GM23338 (cell line): Measurements from ENCODE around the gene PRSS21. TPM values are rescaled to one million over a fixed set of nuclear protein-coding genes. Genes with fewer than 3 reads are reported as not detected.
A peak's percentile ranks its signal among the peaks of the same experiment; 100 is the strongest.

Experiments used
- ATAC-seq: fragments of 200-7000 bp; cut with Tn5 transposase; 3 replicates; pipeline ENCODE4 v1.9.1; 2020
- DNase-seq: peaks from one replicate; pipeline ENCODE4 v3.0.0-alpha.2; 2015; ENCODE audit warnings: low spot score
- H2AFZ ChIP-seq: fragments of 200-600 bp; sonication (generic); 2 replicates; pipeline ENCODE4 v1.8.0; 2016; ENCODE audit warnings: antibody characterized with exemption, mild to moderate bottlenecking, moderate library complexity
- H3F3A ChIP-seq: fragments of 200-600 bp; sonication (generic); replicated peaks from 2 replicates; pipeline ENCODE4 v1.8.0; 2017; ENCODE audit warnings: antibody characterized with exemption, mixed run types, low read depth
- H3K27ac ChIP-seq: fragments of 200-600 bp; sonication (generic); 2 replicates; pipeline ENCODE4 v1.6.1; 2016; ENCODE audit warnings: low read depth
- H3K27me3 ChIP-seq: fragments of 200-600 bp; sonication (generic); 2 replicates; pipeline ENCODE4 v1.8.0; 2016; ENCODE audit warnings: mild to moderate bottlenecking, mixed run types, moderate library complexity; ENCODE audit not compliant: insufficient read depth
- H3K36me3 ChIP-seq: fragments of 200-600 bp; sonication (generic); 2 replicates; pipeline ENCODE4 v1.8.0; 2016; ENCODE audit warnings: mild to moderate bottlenecking; ENCODE audit not compliant: insufficient read depth
- H3K4me1 ChIP-seq: fragments of 200-600 bp; sonication (generic); 2 replicates; pipeline ENCODE4 v1.8.0; 2016; ENCODE audit warnings: mild to moderate bottlenecking, moderate library complexity; ENCODE audit not compliant: insufficient read depth
- H3K4me2 ChIP-seq: fragments of 200-600 bp; sonication (generic); 2 replicates; pipeline ENCODE4 v1.7.1; 2017; ENCODE audit warnings: mixed run types
- H3K4me3 ChIP-seq: fragments of 200-600 bp; sonication (generic); 2 replicates; pipeline ENCODE4 v1.6.1; 2016; ENCODE audit warnings: mixed run types
- H3K79me2 ChIP-seq: fragments of 200-600 bp; sonication (generic); replicated peaks from 2 replicates; pipeline ENCODE4 v1.8.0; 2017; ENCODE audit warnings: mild to moderate bottlenecking; ENCODE audit not compliant: insufficient read depth
- H3K9me2 ChIP-seq: fragments of 200-600 bp; sonication (generic); 2 replicates; pipeline ENCODE4 v1.8.0; 2017; ENCODE audit not compliant: insufficient read depth
- H4K20me1 ChIP-seq: fragments of 200-600 bp; sonication (generic); replicated peaks from 2 replicates; pipeline ENCODE4 v1.8.0; 2017; ENCODE audit warnings: mild to moderate bottlenecking; ENCODE audit not compliant: insufficient read depth
- H3K27ac Mint-ChIP-seq: 2 replicates; pipeline ENCODE4 v1.8.0; 2020; ENCODE audit warnings: inconsistent platforms, mild to moderate bottlenecking, moderate library complexity, mixed read lengths
- H3K27me3 Mint-ChIP-seq: 3 replicates; pipeline ENCODE4 v1.8.0; 2022; ENCODE audit warnings: low read depth, mild to moderate bottlenecking, moderate library complexity, mixed read lengths, inconsistent platforms; ENCODE audit not compliant: insufficient read depth, poor library complexity
- H3K36me3 Mint-ChIP-seq: 3 replicates; pipeline ENCODE4 v1.8.0; 2021; ENCODE audit warnings: low read depth, mild to moderate bottlenecking, inconsistent platforms, moderate library complexity, mixed read lengths
- H3K4me1 Mint-ChIP-seq: 3 replicates; pipeline ENCODE4 v1.8.0; 2020; ENCODE audit warnings: mild to moderate bottlenecking, inconsistent platforms, mixed read lengths
- H3K4me3 Mint-ChIP-seq: 3 replicates; pipeline ENCODE4 v1.8.0; 2021; ENCODE audit warnings: moderate library complexity, mild to moderate bottlenecking, inconsistent platforms, mixed read lengths
- H3K9me3 Mint-ChIP-seq: 3 replicates; pipeline ENCODE4 v1.8.0; 2020; ENCODE audit warnings: moderate library complexity, mild to moderate bottlenecking, inconsistent platforms, mixed read lengths
- JUNB ChIP-seq: IDR thresholded peaks from one replicate; pipeline ENCODE4 v1.6.1; 2016; ENCODE audit warnings: antibody characterized with exemption; ENCODE audit not compliant: unreplicated experiment
- NANOG ChIP-seq: IDR thresholded peaks from 2 replicates; pipeline ENCODE4 v1.6.1; 2016; ENCODE audit warnings: antibody characterized with exemption, borderline replicate concordance
- POLR2AphosphoS5 ChIP-seq: IDR thresholded peaks from 2 replicates; pipeline ENCODE4 v1.6.1; 2016; ENCODE audit warnings: antibody characterized with exemption, low read depth
- ZNF331 ChIP-seq: fragments of 250-450 bp; sonication (Bioruptor Pico); IDR thresholded peaks from 2 replicates; pipeline ENCODE4 v1.5.0; 2020; ENCODE audit warnings: low read depth, mild to moderate bottlenecking, moderate library complexity
- polyA plus RNA-seq: library from polyadenylated mRNA; unstranded; fragments of >200 nt; fragmentation: Nextera tagmentation; extraction: Ambion mirVana; gene quantifications from 2 replicates; pipeline ENCODE4 v1.2.1, GENCODE V29; 2016
- total RNA-seq: library from RNA; depleted of rRNA; stranded (reverse); fragments of >200 nt; shearing (Covaris generic); gene quantifications from 2 replicates; pipeline ENCODE4 v1.2.3, GENCODE V29; 2014
- TF ChIP-seq, protein P1 (sequence below): fragments of 250-450 bp; sonication (Bioruptor Pico); IDR thresholded peaks from 2 replicates; pipeline ENCODE4 v1.5.0; 2020; ENCODE audit warnings: mild to moderate bottlenecking, moderate library complexity
- TF ChIP-seq, protein P2 (sequence below): IDR thresholded peaks from one replicate; pipeline ENCODE4 v1.6.1; 2018; ENCODE audit warnings: antibody characterized with exemption; ENCODE audit not compliant: unreplicated experiment
- TF ChIP-seq, protein P3 (sequence below): IDR thresholded peaks from 2 replicates; pipeline ENCODE4 v1.6.1; 2016; ENCODE audit warnings: antibody characterized with exemption

The PRSS21 gene
- total and polyA plus RNA-seq, 2 experiments from 2014 or later: 2.4 to 3.1 TPM

DNA sequence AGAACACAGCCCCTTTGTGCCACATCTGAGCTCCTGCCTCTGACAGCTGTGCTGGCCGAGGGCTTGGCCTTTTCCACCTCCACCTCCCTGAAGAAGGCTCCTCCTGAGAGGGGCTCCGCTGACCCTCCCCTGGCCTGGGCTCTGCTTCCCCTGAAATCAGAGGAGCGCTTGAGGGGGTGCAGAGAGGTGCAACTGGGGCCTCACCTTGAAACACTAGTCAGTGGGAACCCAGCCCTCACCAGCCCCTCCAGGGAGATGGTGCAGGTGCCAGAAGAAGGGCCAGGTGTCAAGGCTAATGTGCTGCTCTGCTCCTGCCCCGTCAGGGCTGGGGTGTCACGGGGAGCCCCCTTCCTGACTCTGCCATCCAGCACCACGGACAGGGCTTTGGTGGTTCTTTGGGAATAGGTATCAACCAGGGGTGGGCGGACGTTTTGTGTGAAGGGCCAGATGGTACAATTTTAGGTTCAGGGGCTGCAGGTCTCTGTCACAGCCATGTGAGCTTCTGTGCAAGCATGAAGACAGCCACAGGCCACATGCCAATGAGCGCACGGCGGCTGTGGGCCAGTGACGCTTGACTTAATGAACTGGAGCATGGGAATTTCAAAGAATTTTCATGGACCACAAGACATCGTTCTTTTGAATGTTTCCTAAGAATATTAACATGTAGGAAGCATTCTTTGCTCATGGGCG lies 10.9 kb downstream of the PRSS21 start:
- H3K27ac ChIP-seq: no peak overlapping the region
- Mint-ChIP-seq H3K36me3 (no peaks in the 10 kb centered on the region), H3K27me3 (peaks cover 9% of the 10 kb centered on the region), H3K4me1 (no peaks in the 10 kb centered on the region), H3K4me3 (no peak overlapping the region), H3K9me3 (no peaks in the 10 kb centered on the region; the same call in 2 of the 3 replicates), H3K27ac (no peak overlapping the region)
- TF ChIP-seq JUNB (no peak), POLR2AphosphoS5 (no peak), ZNF331 (no peak), NANOG (no peak)
- TF ChIP-seq, protein P1, sequence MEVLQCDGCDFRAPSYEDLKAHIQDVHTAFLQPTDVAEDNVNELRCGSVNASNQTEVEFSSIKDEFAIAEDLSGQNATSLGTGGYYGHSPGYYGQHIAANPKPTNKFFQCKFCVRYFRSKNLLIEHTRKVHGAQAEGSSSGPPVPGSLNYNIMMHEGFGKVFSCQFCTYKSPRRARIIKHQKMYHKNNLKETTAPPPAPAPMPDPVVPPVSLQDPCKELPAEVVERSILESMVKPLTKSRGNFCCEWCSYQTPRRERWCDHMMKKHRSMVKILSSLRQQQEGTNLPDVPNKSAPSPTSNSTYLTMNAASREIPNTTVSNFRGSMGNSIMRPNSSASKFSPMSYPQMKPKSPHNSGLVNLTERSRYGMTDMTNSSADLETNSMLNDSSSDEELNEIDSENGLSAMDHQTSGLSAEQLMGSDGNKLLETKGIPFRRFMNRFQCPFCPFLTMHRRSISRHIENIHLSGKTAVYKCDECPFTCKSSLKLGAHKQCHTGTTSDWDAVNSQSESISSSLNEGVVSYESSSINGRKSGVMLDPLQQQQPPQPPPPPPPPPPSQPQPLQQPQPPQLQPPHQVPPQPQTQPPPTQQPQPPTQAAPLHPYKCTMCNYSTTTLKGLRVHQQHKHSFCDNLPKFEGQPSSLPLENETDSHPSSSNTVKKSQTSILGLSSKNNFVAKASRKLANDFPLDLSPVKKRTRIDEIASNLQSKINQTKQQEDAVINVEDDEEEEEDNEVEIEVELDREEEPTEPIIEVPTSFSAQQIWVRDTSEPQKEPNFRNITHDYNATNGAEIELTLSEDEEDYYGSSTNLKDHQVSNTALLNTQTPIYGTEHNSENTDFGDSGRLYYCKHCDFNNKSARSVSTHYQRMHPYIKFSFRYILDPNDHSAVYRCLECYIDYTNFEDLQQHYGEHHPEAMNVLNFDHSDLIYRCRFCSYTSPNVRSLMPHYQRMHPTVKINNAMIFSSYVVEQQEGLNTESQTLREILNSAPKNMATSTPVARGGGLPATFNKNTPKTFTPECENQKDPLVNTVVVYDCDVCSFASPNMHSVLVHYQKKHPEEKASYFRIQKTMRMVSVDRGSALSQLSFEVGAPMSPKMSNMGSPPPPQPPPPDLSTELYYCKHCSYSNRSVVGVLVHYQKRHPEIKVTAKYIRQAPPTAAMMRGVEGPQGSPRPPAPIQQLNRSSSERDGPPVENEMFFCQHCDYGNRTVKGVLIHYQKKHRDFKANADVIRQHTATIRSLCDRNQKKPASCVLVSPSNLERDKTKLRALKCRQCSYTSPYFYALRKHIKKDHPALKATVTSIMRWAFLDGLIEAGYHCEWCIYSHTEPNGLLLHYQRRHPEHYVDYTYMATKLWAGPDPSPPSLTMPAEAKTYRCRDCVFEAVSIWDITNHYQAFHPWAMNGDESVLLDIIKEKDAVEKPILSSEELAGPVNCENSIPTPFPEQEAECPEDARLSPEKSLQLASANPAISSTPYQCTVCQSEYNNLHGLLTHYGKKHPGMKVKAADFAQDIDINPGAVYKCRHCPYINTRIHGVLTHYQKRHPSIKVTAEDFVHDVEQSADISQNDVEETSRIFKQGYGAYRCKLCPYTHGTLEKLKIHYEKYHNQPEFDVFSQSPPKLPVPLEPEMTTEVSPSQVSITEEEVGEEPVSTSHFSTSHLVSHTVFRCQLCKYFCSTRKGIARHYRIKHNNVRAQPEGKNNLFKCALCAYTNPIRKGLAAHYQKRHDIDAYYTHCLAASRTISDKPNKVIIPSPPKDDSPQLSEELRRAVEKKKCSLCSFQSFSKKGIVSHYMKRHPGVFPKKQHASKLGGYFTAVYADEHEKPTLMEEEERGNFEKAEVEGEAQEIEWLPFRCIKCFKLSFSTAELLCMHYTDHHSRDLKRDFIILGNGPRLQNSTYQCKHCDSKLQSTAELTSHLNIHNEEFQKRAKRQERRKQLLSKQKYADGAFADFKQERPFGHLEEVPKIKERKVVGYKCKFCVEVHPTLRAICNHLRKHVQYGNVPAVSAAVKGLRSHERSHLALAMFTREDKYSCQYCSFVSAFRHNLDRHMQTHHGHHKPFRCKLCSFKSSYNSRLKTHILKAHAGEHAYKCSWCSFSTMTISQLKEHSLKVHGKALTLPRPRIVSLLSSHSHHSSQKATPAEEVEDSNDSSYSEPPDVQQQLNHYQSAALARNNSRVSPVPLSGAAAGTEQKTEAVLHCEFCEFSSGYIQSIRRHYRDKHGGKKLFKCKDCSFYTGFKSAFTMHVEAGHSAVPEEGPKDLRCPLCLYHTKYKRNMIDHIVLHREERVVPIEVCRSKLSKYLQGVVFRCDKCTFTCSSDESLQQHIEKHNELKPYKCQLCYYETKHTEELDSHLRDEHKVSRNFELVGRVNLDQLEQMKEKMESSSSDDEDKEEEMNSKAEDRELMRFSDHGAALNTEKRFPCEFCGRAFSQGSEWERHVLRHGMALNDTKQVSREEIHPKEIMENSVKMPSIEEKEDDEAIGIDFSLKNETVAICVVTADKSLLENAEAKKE (CRISPR knock-in tag): no peak
- TF ChIP-seq, protein P2, sequence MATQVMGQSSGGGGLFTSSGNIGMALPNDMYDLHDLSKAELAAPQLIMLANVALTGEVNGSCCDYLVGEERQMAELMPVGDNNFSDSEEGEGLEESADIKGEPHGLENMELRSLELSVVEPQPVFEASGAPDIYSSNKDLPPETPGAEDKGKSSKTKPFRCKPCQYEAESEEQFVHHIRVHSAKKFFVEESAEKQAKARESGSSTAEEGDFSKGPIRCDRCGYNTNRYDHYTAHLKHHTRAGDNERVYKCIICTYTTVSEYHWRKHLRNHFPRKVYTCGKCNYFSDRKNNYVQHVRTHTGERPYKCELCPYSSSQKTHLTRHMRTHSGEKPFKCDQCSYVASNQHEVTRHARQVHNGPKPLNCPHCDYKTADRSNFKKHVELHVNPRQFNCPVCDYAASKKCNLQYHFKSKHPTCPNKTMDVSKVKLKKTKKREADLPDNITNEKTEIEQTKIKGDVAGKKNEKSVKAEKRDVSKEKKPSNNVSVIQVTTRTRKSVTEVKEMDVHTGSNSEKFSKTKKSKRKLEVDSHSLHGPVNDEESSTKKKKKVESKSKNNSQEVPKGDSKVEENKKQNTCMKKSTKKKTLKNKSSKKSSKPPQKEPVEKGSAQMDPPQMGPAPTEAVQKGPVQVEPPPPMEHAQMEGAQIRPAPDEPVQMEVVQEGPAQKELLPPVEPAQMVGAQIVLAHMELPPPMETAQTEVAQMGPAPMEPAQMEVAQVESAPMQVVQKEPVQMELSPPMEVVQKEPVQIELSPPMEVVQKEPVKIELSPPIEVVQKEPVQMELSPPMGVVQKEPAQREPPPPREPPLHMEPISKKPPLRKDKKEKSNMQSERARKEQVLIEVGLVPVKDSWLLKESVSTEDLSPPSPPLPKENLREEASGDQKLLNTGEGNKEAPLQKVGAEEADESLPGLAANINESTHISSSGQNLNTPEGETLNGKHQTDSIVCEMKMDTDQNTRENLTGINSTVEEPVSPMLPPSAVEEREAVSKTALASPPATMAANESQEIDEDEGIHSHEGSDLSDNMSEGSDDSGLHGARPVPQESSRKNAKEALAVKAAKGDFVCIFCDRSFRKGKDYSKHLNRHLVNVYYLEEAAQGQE: peak; percentile 80
- TF ChIP-seq, protein P3, sequence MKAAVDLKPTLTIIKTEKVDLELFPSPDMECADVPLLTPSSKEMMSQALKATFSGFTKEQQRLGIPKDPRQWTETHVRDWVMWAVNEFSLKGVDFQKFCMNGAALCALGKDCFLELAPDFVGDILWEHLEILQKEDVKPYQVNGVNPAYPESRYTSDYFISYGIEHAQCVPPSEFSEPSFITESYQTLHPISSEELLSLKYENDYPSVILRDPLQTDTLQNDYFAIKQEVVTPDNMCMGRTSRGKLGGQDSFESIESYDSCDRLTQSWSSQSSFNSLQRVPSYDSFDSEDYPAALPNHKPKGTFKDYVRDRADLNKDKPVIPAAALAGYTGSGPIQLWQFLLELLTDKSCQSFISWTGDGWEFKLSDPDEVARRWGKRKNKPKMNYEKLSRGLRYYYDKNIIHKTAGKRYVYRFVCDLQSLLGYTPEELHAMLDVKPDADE: no peak
- H3K27me3 ChIP-seq: no peaks in the 10 kb centered on the region
- H3K79me2 ChIP-seq: no peaks in the 10 kb centered on the region
- no peaks in the 10 kb centered on the region for H4K20me1 ChIP-seq
- H3K4me2 ChIP-seq: no peak overlapping the region
- H3K4me3 ChIP-seq: no peak overlapping the region
- no peaks in the 10 kb centered on the region for H3K9me2 ChIP-seq
- peak; percentile 62 for ATAC-seq
- no peaks in the 10 kb centered on the region for H3K4me1 ChIP-seq
- H3F3A ChIP-seq: no peaks in the 10 kb centered on the region
- no peaks in the 10 kb centered on the region for H3K36me3 ChIP-seq
- DNase-seq: peak; percentile 58
- no peak overlapping the region for H2AFZ ChIP-seq
